ENCODE data around the gene GAS7.
"Not testable (repeated sequence)": the region's sequence is repeated elsewhere in the genome, so short reads cannot be mapped to it uniquely, and the experiment has no call there.

The GAS7 gene

GRCh38 chr17:10111907-10112452, 86.4 kb downstream of the GAS7 start:
- no peak for DNase-seq (ENCODE audit: low read depth)

GRCh38 chr17:10109146-10109545, 89.3 kb downstream of the GAS7 start:
- no peak for DNase-seq (ENCODE audit: low read depth)

DNA sequence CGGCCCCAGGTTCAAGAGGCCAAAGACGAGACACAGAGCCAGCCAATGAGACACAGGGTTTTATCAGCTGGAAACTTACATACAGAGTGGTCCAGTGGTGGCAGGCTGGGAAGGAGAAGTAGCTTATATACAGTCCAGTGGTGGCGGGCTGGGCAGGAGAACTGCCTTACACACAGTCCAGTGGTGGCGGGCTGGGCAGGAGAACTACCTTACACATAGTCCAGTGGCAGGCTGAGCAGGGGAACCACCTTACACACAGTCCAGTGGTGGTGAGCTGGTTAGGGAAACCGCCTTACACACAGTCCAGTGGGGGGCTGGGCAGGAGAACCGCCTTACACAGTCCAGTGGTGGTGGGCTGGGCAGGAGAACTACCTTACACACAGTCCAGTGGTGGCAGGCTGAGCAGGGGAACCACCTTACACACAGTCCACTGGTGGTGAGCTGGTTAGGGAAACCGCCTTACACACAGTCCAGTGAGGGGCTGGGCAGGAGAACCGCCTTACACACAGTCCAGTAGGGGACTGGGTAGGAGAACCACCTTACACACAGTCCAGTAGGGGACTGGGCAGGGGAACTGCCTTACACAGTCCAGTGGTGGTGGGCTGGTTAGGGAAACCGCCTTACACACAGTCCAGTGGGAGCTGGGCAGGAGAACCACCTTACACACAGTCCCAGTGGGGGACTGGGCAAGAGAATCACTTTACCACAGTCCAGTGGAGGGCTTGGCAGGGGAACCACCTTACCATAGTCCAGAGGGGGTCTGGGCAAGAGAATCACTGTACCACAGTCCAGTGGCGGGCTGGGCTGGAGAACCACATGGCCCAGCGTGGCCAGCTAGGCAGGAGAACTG, 90.9 kb downstream of the GAS7 start:
- DNase-seq (ENCODE audit: low read depth): no peak

DNA sequence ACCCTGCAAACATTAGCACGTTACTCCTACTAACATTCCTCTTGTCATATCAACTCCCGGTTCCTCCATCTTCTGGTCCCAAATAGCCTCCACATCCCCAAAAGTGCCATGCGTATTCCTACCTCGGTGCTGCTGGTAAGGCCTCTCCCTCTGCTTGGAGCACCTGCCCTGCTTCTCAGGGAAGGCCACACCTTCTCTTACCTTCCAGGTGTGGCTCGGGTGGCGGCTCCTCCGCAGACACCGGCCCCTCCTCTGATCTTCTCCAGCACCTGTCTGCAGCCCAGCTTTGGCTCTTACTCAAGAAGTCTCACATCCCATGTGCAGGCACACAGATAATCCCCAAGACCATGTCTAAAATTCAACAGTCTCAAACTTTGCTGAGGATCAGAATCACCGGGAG, 92.3 kb downstream of the GAS7 start:
- no peak for DNase-seq (ENCODE audit: low read depth)

DNA sequence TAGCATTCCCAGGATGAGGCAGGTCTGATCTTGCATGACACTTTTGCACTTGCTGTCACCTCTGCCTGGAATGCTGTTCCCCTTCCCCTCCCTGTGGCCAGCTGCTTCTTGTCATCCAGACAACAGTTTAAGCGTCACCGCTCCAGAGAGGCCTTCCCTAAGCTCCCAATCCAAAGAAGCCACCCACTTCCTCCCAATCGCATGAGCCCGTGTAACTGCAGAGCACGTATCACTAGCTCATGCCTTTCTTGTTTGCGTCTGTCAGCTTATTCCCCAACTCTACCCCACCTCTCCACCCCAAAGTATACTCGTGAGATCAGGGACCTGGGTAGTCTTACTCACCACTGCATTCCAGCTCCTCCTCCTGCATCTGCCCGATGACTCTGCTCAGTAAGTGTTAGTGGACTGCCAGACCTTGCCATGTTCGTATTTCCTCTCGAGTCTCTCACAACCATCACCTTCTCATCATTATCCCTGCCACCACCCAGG, 92.8 kb downstream of the GAS7 start:
- no peak for DNase-seq (ENCODE audit: low read depth)

- no peak for DNase-seq (ENCODE audit: low read depth)
These were observed 94.7 kb downstream of the GAS7 start for GRCh38 chr17:10103712-10104111.

DNA sequence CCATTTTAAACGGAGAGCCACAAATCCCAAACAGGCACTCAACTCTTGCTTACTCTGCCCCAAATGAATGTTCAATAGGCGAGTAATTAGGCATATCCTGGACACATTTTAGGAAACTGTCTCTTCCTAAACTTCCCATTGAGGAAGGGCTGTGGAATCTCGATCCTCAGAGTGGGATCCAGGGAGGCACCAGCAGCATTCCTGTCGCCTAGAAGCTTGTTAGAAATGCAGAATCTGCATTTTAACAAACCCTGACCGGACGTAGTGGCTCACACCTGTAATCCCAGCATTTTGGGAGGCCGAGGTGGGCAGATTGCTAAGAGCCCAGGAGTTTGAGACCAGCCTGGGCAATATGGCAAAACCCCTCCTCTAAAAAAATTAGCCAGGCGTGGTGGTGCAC, 95.6 kb downstream of the GAS7 start:
- no peak for DNase-seq (ENCODE audit: low read depth)

- DNase-seq (ENCODE audit: low read depth): no peak
These were observed 99.3 kb downstream of the GAS7 start for GRCh38 chr17:10099051-10099571.

- no peak for DNase-seq (ENCODE audit: low read depth)
These were observed 101.8 kb downstream of the GAS7 start for GRCh38 chr17:10096596-10096995.

DNA sequence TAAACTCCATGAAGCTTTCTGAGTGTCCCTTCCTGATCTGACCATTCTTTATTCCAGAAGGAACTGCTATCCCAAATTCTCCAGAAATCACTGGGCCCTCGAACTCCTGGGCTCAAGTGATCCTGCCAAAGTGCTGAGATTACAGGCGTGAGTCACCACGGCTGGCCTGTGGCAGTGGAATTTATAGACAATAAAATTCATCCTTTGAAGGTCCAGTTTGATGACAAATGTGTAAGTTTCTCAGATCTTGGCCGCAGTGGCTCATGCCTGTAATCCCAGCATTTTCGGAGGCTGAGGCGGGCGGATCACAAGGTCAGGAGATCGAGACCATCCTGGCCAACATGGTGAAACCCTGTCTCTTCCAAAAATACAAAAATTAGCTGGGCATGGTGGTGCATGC, 103.1 kb downstream of the GAS7 start:
- DNase-seq (ENCODE audit: low read depth): not testable (repeated sequence)

- no peak for DNase-seq (ENCODE audit: low read depth)
These were observed 103.6 kb downstream of the GAS7 start for GRCh38 chr17:10094797-10095196.

DNA sequence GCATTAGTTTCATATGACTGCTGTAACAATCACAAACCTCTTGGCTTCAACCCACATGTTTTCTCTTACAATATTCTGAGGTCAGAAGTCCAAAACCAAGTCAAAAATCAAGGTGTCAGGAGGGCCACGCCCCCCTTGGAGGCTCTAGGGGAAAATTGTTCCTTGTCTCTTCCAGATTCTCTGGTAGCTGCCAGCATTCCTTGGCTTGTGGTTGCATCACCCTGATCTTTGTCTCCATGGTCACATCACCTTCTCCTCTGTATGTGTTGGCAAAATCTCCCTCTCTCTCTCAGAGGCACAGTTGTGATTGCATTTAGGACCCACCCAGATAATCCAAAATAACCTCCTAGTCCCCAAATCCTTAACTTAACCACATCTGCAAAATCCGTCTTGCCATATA, 105.8 kb downstream of the GAS7 start:
- DNase-seq (ENCODE audit: low read depth): no peak

DNA sequence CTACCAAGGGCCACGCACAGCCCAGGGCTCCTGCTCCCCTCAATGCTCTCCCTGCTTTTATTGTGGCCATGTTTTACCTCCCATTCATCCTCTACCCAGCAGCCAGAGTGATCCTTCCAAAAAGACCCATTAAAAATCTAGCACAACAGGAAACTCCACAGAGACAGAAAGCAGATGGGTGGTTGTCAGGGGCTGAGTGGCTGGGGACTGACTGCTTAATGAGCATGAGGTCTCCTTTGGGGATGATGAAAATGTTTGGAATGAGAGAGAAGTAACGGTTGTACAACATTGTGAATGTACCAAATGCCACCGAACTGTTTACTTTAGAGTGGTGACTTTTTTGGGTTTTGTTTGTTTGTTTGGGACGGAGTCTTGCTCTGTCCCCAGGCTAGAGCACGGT, 107.4 kb downstream of the GAS7 start:
- DNase-seq (ENCODE audit: low read depth): no peak

- DNase-seq (ENCODE audit: low read depth): no peak
These were observed 109.1 kb downstream of the GAS7 start for GRCh38 chr17:10089196-10089804.

DNA sequence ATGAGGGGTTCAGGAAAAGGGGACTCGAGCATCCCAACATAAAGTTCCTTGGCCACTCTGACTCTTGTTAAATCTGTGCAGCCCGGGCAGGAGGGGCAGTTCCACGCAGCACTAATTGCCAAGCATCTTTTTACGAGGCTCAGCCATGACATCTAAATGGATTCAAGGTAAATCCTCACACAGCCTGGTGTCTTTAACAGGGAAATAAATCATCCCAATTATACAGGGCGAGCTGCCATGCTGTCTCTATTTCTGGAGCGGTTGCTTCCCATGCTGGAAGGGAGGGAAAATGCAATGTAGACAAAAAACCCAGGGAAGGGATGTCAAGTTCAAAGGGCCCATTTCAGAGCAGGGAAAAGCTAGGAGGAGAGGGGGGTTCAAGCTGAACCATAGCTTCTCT, 110.0 kb downstream of the GAS7 start:
- no peak for DNase-seq (ENCODE audit: low read depth)

DNA sequence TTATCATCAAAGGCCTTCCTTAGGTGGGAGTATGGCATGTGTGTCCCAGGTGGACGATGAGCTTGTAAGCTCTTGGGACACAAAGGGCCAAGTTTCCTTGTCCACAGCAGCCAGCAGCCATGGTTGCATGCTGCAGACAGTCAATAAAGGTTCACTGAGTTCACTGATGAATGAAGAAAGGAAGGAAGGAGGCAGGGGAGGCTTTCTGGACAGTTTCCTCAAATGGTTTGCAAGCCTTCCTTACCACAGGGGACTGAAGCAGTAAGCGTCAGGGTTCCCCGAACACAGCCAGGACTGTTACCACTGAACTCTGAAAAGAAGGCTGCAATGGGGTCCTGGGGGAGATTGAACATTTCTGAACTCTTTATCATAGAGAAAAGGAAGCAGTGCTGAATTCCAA, 111.1 kb downstream of the GAS7 start:
- DNase-seq (ENCODE audit: low read depth): no peak

DNA sequence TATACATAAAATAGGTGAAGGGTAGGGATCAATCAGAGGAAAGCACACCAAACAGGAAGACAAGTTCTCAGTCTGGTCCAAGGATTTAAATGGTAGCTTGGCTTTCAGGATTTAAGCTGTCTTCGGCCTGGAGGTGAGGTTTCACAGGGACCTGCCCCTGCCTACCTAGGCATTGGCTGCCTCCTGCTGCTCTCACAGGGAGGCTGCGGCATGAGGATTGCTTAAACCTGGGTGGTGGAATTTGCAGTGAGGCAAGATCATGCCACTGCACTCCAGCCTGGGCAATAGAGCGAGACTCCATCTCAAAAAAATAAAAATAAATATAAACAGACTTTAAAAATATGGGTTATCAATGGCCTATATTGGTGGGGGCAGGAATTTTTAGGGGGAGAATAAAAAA, 114.5 kb downstream of the GAS7 start:
- no peak for DNase-seq (ENCODE audit: low read depth)

DNA sequence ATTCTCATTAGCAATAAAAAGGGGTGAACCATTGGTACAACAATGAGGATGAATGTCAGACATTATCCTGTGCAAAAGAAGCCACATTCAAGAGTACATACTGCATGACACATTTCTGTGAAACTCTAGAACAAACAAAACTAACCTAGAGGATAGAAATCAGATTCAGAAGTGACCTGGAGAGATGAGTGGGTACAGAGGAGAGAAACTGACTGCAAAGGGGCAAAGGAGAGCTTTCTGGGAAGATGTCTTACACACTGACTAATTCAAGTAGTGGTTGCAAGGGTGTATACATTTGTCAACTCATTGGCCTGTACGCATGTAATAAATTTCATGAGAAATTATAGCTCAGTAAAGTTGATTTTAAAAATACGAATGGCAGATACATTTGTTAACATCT, 115.6 kb downstream of the GAS7 start:
- no peak for DNase-seq (ENCODE audit: low read depth)

DNA sequence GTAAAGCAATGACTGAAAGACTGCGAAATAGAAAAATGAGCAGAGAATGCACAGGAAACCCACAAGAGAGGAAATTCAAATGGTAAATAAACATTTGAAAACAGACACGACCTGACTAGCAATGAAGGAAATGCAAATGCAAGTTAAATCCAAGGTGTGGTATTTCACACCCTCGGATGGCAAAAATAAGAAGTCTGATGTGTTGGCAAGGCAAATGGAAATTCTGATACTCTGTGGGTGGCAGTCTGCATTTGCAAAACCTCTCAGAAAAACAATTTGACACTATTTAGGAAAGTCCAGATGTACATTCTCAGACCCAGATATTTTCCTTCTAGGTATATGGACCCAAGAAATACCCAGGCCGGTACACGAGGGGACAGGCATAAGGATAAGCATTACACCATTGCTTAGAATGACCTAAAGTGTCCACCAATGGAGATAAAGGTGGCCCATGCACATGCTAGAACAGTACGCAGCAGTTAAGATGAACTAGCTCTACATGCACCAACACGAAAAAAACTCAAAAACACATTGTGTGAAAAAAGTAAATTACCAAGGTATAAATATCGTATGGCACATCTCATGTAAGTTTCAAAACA, 116.7 kb downstream of the GAS7 start:
- no peak for DNase-seq (ENCODE audit: low read depth)

DNA sequence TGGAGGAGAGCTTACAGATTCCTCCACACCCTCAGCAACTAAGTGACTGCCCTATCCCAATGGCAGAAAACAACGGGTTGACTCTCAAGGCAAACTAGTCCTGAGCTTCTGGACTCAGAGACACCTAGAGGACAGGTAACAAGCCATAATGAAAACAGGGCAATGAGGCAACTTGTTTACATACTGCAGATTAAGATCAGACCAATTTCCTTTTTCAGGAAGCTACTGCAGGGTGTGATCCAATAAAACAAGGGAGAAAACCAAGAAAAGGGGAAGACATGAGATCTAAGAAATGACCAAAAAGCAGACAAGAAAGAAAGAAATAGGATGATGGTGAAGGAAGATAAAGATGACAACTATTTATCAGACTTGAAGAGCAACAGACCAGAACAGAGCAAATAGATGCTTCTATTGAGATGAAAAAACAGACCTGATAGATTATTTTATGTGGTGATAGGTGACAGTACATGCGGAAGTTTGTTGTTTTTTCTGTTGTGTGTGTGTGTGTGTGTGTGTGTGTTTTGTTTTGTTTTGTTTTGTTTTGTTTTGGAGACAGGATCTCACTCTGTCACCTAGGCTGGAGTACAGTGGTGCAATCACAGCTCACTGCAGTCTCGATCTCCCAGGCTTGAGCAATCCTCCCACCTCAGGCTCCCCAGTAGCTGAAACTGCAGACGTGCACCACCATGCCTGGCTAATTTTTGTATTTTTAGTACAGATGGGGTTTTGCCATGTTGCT, 120.7 kb downstream of the GAS7 start:
- DNase-seq (ENCODE audit: low read depth): no peak

DNA sequence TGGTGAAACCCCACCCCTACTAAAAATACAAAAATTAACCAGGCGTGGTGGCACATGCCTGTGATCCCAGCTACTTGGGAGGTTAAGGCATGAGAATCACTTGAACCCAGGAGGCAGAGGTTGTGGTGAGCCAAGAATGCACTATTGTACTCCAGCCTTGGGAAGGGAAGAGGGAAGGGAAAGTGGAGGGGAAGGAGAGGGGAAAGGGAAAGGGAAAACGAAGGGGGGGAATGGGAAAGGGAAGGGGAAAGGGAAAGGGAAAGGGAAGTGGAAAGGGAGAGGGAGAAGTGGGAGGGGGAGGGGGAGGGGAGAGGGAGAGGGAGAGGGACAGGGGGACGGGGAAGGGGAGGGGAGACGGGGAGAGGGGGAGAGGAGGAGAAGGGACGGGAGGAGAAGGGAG, 122.5 kb downstream of the GAS7 start:
- DNase-seq (ENCODE audit: low read depth): no peak

GRCh38 chr17:10073941-10074340, 124.5 kb downstream of the GAS7 start:
- no peak for DNase-seq (ENCODE audit: low read depth)
